GM23338 (cell line): Measurements from ENCODE around the gene KEAP1. TPM values are rescaled to one million over a fixed set of nuclear protein-coding genes. Genes with fewer than 3 reads are reported as not detected.

Source experiments
- ATAC-seq: fragments of 200-7000 bp; cut with Tn5 transposase; 3 replicates; pipeline ENCODE4 v1.9.1; 2020
- DNase-seq: peaks from one replicate; pipeline ENCODE4 v3.0.0-alpha.2; 2015; ENCODE audit warnings: low spot score
- H2AFZ ChIP-seq: fragments of 200-600 bp; sonication (generic); 2 replicates; pipeline ENCODE4 v1.8.0; 2016; ENCODE audit warnings: antibody characterized with exemption, mild to moderate bottlenecking, moderate library complexity
- H3F3A ChIP-seq: fragments of 200-600 bp; sonication (generic); replicated peaks from 2 replicates; pipeline ENCODE4 v1.8.0; 2017; ENCODE audit warnings: antibody characterized with exemption, mixed run types, low read depth
- H3K27ac ChIP-seq: fragments of 200-600 bp; sonication (generic); 2 replicates; pipeline ENCODE4 v1.6.1; 2016; ENCODE audit warnings: low read depth
- H3K27me3 ChIP-seq: fragments of 200-600 bp; sonication (generic); 2 replicates; pipeline ENCODE4 v1.8.0; 2016; ENCODE audit warnings: mild to moderate bottlenecking, mixed run types, moderate library complexity; ENCODE audit not compliant: insufficient read depth
- H3K36me3 ChIP-seq: fragments of 200-600 bp; sonication (generic); 2 replicates; pipeline ENCODE4 v1.8.0; 2016; ENCODE audit warnings: mild to moderate bottlenecking; ENCODE audit not compliant: insufficient read depth
- H3K4me1 ChIP-seq: fragments of 200-600 bp; sonication (generic); 2 replicates; pipeline ENCODE4 v1.8.0; 2016; ENCODE audit warnings: mild to moderate bottlenecking, moderate library complexity; ENCODE audit not compliant: insufficient read depth
- H3K4me2 ChIP-seq: fragments of 200-600 bp; sonication (generic); 2 replicates; pipeline ENCODE4 v1.7.1; 2017; ENCODE audit warnings: mixed run types
- H3K4me3 ChIP-seq: fragments of 200-600 bp; sonication (generic); 2 replicates; pipeline ENCODE4 v1.6.1; 2016; ENCODE audit warnings: mixed run types
- H3K79me2 ChIP-seq: fragments of 200-600 bp; sonication (generic); replicated peaks from 2 replicates; pipeline ENCODE4 v1.8.0; 2017; ENCODE audit warnings: mild to moderate bottlenecking; ENCODE audit not compliant: insufficient read depth
- H3K9me2 ChIP-seq: fragments of 200-600 bp; sonication (generic); 2 replicates; pipeline ENCODE4 v1.8.0; 2017; ENCODE audit not compliant: insufficient read depth
- H4K20me1 ChIP-seq: fragments of 200-600 bp; sonication (generic); replicated peaks from 2 replicates; pipeline ENCODE4 v1.8.0; 2017; ENCODE audit warnings: mild to moderate bottlenecking; ENCODE audit not compliant: insufficient read depth
- H3K27ac Mint-ChIP-seq: 2 replicates; pipeline ENCODE4 v1.8.0; 2020; ENCODE audit warnings: inconsistent platforms, mild to moderate bottlenecking, moderate library complexity, mixed read lengths
- H3K27me3 Mint-ChIP-seq: 3 replicates; pipeline ENCODE4 v1.8.0; 2022; ENCODE audit warnings: low read depth, mild to moderate bottlenecking, moderate library complexity, mixed read lengths, inconsistent platforms; ENCODE audit not compliant: insufficient read depth, poor library complexity
- H3K36me3 Mint-ChIP-seq: 3 replicates; pipeline ENCODE4 v1.8.0; 2021; ENCODE audit warnings: low read depth, mild to moderate bottlenecking, inconsistent platforms, moderate library complexity, mixed read lengths
- H3K4me1 Mint-ChIP-seq: 3 replicates; pipeline ENCODE4 v1.8.0; 2020; ENCODE audit warnings: mild to moderate bottlenecking, inconsistent platforms, mixed read lengths
- H3K4me3 Mint-ChIP-seq: 3 replicates; pipeline ENCODE4 v1.8.0; 2021; ENCODE audit warnings: moderate library complexity, mild to moderate bottlenecking, inconsistent platforms, mixed read lengths
- H3K9me3 Mint-ChIP-seq: 3 replicates; pipeline ENCODE4 v1.8.0; 2020; ENCODE audit warnings: moderate library complexity, mild to moderate bottlenecking, inconsistent platforms, mixed read lengths
- CREB1 ChIP-seq: fragments of 250-450 bp; sonication (Bioruptor Pico); IDR thresholded peaks from 2 replicates; pipeline ENCODE4 v1.5.0; 2020; ENCODE audit warnings: low read depth, mild to moderate bottlenecking, moderate library complexity
- EZH2 ChIP-seq: fragments of 200-600 bp; sonication (generic); IDR thresholded peaks from one replicate; pipeline ENCODE4 v1.8.0; 2017; ENCODE audit warnings: antibody characterized with exemption, mild to moderate bottlenecking, low read depth; ENCODE audit not compliant: unreplicated experiment
- EZH2phosphoT487 ChIP-seq: fragments of 200-600 bp; sonication (generic); IDR thresholded peaks from one replicate; pipeline ENCODE4 v1.8.1; 2018; ENCODE audit warnings: antibody characterized with exemption; ENCODE audit not compliant: unreplicated experiment
- JUNB ChIP-seq: IDR thresholded peaks from one replicate; pipeline ENCODE4 v1.6.1; 2016; ENCODE audit warnings: antibody characterized with exemption; ENCODE audit not compliant: unreplicated experiment
- NANOG ChIP-seq: IDR thresholded peaks from 2 replicates; pipeline ENCODE4 v1.6.1; 2016; ENCODE audit warnings: antibody characterized with exemption, borderline replicate concordance
- POLR2AphosphoS5 ChIP-seq: IDR thresholded peaks from 2 replicates; pipeline ENCODE4 v1.6.1; 2016; ENCODE audit warnings: antibody characterized with exemption, low read depth
- REST ChIP-seq: IDR thresholded peaks from one replicate; pipeline ENCODE4 v1.6.1; 2018; ENCODE audit warnings: antibody characterized with exemption; ENCODE audit not compliant: unreplicated experiment
- STAT1 ChIP-seq: IDR thresholded peaks from one replicate; pipeline ENCODE4 v1.6.1; 2016; ENCODE audit warnings: antibody characterized with exemption; ENCODE audit not compliant: unreplicated experiment
- ZNF114 ChIP-seq: fragments of 250-450 bp; sonication (Bioruptor Pico); IDR thresholded peaks from 2 replicates; pipeline ENCODE4 v1.5.0; 2020; ENCODE audit warnings: mild to moderate bottlenecking, moderate library complexity
- ZNF331 ChIP-seq: fragments of 250-450 bp; sonication (Bioruptor Pico); IDR thresholded peaks from 2 replicates; pipeline ENCODE4 v1.5.0; 2020; ENCODE audit warnings: low read depth, mild to moderate bottlenecking, moderate library complexity
- polyA plus RNA-seq: library from polyadenylated mRNA; unstranded; fragments of >200 nt; fragmentation: Nextera tagmentation; extraction: Ambion mirVana; gene quantifications from 2 replicates; pipeline ENCODE4 v1.2.1, GENCODE V29; 2016
- total RNA-seq: library from RNA; depleted of rRNA; stranded (reverse); fragments of >200 nt; shearing (Covaris generic); gene quantifications from 2 replicates; pipeline ENCODE4 v1.2.3, GENCODE V29; 2014
- TF ChIP-seq, protein P1 (sequence below): IDR thresholded peaks from 2 replicates; pipeline ENCODE4 v1.6.1; 2016; ENCODE audit warnings: antibody characterized with exemption
- TF ChIP-seq, protein P2 (sequence below), 2 experiments: fragments of 200-600 bp in 1 of 2; sonication (generic) in 1 of 2; conservative IDR thresholded peaks; 2 replicates each; pipeline versions ENCODE4 v1.5.1 to v1.6.1; 2016 to 2017; ENCODE audit warnings: antibody characterized with exemption in 2 of 2, low read depth in 2 of 2, mild to moderate bottlenecking in 2 of 2, moderate library complexity in 1 of 2
- TF ChIP-seq, protein P3 (sequence below): fragments of 250-450 bp; sonication (Bioruptor Pico); IDR thresholded peaks from 2 replicates; pipeline ENCODE4 v1.5.0; 2020; ENCODE audit warnings: mild to moderate bottlenecking, moderate library complexity

KEAP1 gene
- total and polyA plus RNA-seq, 2 experiments from 2014 or later = 57.8 to 77.5 TPM

DNA sequence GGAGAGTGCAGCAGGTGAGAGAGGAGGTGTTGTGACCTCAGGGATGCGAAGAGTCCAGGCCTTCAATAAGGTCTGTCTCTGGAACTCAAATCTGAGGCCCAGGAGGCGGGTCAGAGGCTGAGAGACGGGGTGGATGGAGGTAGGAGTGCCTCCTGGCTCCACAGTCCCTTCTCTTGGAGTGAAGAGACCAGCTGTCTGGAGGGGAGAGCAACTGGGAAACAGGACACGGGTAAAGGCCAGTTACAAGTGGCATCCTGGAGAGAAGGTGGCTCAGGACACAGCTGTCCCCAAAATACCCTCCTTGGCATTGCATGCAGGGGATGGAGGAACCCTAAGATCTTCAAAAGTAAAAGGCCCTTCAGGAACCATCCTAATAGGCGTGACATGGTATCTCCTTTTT lies 63.6 kb downstream of the KEAP1 start:
- no peaks in the 10 kb centered on the region for H4K20me1 ChIP-seq
- H2AFZ ChIP-seq = no peak overlapping the region
- TF ChIP-seq NANOG = no peak
- TF ChIP-seq, protein P1, sequence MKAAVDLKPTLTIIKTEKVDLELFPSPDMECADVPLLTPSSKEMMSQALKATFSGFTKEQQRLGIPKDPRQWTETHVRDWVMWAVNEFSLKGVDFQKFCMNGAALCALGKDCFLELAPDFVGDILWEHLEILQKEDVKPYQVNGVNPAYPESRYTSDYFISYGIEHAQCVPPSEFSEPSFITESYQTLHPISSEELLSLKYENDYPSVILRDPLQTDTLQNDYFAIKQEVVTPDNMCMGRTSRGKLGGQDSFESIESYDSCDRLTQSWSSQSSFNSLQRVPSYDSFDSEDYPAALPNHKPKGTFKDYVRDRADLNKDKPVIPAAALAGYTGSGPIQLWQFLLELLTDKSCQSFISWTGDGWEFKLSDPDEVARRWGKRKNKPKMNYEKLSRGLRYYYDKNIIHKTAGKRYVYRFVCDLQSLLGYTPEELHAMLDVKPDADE = no peak
- TF ChIP-seq EZH2 = no peak
- TF ChIP-seq, protein P2, sequence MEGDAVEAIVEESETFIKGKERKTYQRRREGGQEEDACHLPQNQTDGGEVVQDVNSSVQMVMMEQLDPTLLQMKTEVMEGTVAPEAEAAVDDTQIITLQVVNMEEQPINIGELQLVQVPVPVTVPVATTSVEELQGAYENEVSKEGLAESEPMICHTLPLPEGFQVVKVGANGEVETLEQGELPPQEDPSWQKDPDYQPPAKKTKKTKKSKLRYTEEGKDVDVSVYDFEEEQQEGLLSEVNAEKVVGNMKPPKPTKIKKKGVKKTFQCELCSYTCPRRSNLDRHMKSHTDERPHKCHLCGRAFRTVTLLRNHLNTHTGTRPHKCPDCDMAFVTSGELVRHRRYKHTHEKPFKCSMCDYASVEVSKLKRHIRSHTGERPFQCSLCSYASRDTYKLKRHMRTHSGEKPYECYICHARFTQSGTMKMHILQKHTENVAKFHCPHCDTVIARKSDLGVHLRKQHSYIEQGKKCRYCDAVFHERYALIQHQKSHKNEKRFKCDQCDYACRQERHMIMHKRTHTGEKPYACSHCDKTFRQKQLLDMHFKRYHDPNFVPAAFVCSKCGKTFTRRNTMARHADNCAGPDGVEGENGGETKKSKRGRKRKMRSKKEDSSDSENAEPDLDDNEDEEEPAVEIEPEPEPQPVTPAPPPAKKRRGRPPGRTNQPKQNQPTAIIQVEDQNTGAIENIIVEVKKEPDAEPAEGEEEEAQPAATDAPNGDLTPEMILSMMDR (conservative IDR thresholded peaks at IDR 0.05; ENCODE audit: low read depth in 2 of 2) = no peak
- TF ChIP-seq EZH2phosphoT487 = no peak
- TF ChIP-seq, protein P3, sequence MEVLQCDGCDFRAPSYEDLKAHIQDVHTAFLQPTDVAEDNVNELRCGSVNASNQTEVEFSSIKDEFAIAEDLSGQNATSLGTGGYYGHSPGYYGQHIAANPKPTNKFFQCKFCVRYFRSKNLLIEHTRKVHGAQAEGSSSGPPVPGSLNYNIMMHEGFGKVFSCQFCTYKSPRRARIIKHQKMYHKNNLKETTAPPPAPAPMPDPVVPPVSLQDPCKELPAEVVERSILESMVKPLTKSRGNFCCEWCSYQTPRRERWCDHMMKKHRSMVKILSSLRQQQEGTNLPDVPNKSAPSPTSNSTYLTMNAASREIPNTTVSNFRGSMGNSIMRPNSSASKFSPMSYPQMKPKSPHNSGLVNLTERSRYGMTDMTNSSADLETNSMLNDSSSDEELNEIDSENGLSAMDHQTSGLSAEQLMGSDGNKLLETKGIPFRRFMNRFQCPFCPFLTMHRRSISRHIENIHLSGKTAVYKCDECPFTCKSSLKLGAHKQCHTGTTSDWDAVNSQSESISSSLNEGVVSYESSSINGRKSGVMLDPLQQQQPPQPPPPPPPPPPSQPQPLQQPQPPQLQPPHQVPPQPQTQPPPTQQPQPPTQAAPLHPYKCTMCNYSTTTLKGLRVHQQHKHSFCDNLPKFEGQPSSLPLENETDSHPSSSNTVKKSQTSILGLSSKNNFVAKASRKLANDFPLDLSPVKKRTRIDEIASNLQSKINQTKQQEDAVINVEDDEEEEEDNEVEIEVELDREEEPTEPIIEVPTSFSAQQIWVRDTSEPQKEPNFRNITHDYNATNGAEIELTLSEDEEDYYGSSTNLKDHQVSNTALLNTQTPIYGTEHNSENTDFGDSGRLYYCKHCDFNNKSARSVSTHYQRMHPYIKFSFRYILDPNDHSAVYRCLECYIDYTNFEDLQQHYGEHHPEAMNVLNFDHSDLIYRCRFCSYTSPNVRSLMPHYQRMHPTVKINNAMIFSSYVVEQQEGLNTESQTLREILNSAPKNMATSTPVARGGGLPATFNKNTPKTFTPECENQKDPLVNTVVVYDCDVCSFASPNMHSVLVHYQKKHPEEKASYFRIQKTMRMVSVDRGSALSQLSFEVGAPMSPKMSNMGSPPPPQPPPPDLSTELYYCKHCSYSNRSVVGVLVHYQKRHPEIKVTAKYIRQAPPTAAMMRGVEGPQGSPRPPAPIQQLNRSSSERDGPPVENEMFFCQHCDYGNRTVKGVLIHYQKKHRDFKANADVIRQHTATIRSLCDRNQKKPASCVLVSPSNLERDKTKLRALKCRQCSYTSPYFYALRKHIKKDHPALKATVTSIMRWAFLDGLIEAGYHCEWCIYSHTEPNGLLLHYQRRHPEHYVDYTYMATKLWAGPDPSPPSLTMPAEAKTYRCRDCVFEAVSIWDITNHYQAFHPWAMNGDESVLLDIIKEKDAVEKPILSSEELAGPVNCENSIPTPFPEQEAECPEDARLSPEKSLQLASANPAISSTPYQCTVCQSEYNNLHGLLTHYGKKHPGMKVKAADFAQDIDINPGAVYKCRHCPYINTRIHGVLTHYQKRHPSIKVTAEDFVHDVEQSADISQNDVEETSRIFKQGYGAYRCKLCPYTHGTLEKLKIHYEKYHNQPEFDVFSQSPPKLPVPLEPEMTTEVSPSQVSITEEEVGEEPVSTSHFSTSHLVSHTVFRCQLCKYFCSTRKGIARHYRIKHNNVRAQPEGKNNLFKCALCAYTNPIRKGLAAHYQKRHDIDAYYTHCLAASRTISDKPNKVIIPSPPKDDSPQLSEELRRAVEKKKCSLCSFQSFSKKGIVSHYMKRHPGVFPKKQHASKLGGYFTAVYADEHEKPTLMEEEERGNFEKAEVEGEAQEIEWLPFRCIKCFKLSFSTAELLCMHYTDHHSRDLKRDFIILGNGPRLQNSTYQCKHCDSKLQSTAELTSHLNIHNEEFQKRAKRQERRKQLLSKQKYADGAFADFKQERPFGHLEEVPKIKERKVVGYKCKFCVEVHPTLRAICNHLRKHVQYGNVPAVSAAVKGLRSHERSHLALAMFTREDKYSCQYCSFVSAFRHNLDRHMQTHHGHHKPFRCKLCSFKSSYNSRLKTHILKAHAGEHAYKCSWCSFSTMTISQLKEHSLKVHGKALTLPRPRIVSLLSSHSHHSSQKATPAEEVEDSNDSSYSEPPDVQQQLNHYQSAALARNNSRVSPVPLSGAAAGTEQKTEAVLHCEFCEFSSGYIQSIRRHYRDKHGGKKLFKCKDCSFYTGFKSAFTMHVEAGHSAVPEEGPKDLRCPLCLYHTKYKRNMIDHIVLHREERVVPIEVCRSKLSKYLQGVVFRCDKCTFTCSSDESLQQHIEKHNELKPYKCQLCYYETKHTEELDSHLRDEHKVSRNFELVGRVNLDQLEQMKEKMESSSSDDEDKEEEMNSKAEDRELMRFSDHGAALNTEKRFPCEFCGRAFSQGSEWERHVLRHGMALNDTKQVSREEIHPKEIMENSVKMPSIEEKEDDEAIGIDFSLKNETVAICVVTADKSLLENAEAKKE (CRISPR knock-in tag) = no peak
- no peak for TF ChIP-seq ZNF331 (CRISPR knock-in tag)
- TF ChIP-seq ZNF114 = no peak
- TF ChIP-seq POLR2AphosphoS5 = no peak
- TF ChIP-seq CREB1 (CRISPR knock-in tag) = no peak
- no peak for TF ChIP-seq STAT1
- no peak for TF ChIP-seq JUNB
- no peak for TF ChIP-seq REST
- no peak overlapping the region for H3K27ac ChIP-seq
- H3K9me3 Mint-ChIP-seq = no peaks in the 10 kb centered on the region
- H3K36me3 Mint-ChIP-seq = no peaks in the 10 kb centered on the region
- H3K4me3 Mint-ChIP-seq = no peak overlapping the region
- H3K4me1 ChIP-seq = no peaks in the 10 kb centered on the region
- 0 out of 2 replicates have a peak, but pooled peaks cover 3% of the 10 kb centered on the region for H3F3A ChIP-seq
- H3K4me1 Mint-ChIP-seq = no peaks in the 10 kb centered on the region
- no peaks in the 10 kb centered on the region for H3K27me3 ChIP-seq
- DNase-seq (no peak), ATAC-seq (no peak)
- H3K27me3 Mint-ChIP-seq = peaks cover 7% of the 10 kb centered on the region
- no peak overlapping the region for H3K4me3 ChIP-seq
- H3K9me2 ChIP-seq = no peaks in the 10 kb centered on the region
- H3K36me3 ChIP-seq = no peaks in the 10 kb centered on the region
- H3K79me2 ChIP-seq = no peaks in the 10 kb centered on the region
- no peak overlapping the region for H3K4me2 ChIP-seq
- no peak overlapping the region for H3K27ac Mint-ChIP-seq
